NK-92 treated with Interleukin-12 subunit alpha and Interleukin-12 subunit beta, amount 100 ng/mL, for 24 hours (cell line): ENCODE measurements around the gene LPP.

Experiments used
- DNase-seq: peaks from one replicate; lab custom pipeline; 2025; lab: John Stamatoyannopoulos, UW

The LPP gene

DNA sequence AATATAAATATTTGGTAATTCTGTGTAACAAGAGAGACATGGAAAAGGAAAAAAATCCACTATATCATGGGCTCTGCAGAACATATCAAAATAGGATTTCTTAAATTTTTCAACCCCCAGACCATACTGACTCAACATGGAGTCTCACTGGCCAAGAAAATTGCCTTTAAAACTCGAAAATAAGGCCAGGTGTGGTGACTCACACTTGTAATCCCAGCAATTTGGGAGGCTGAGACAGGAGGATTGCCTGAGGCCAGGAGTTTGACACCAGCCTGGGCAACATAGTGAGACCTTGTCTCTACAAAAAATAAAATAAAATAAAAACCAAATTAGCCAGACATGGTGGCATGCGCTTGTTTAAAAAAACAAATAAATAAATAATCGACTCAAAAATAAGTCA, 723.4 kb downstream of the LPP start:
- DNase-seq, result no peak

- no peak for DNase-seq
These were observed 724.1 kb downstream of the LPP start for GRCh38 chr3:188878076-188878475.

DNA sequence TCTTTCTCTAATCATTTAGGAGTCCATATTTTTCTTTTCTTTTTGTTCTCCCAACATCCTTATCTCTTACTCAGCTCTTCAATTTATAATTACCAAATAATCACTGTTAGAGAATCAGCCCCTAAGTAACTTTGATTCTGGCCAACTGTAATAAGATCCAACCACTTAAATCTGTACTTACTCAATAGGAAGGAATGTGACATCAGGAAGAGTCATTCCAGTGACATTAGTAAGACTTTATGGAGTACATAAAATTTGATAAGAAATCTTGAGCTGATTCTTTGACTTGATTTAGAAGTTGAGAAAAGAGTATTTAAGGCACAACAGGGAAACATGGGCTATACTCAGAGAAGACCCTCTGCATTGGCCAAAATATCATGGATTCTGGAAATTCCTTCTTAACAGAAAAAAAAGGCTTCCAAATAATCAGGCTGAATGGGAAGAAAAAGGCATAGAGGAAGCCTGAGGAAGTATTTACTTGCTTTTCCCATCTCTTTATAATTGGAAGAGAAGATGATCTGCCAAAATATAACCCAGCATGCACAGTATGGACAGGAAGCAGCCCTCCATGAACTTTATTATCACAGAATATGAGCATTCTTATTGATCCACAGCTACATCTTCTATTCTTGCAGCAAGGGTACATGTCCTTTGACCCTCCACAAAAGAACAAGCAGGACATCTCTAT, 728.1 kb downstream of the LPP start:
- no peak for DNase-seq

DNA sequence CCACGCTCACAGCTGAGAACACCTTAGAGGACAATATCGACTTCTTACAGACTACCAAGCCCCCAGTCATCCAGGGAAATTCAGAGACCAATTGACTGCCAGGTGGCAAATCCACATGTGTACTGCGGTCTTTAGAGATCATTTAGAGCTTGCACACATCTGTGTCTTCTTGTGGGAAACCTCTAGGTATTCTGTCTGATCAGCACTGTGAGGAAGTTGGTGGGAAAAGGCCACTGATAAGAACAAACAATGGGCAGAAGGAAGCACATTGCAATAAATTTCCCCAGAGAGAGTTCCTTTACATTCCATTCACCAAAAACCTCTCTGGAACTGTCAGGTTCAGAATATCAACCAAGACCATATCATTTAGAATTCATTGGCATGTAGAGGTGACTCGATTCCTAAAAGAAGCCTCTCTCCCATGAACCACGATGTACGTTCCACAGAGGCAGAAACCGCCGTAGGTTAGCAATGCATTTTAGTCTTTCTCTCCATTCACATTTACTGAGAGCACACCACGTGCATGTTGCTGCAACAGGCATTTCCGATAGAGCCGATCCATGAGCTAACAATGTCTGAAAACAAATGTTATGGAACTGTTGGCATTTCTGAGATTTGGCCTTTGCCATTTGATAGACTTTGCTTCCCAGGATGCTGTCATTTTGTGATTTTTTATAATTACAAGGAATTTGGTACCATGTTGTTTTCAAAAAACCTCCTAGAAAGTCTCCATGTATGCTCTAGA, 730.5 kb downstream of the LPP start:
- no peak for DNase-seq

DNA sequence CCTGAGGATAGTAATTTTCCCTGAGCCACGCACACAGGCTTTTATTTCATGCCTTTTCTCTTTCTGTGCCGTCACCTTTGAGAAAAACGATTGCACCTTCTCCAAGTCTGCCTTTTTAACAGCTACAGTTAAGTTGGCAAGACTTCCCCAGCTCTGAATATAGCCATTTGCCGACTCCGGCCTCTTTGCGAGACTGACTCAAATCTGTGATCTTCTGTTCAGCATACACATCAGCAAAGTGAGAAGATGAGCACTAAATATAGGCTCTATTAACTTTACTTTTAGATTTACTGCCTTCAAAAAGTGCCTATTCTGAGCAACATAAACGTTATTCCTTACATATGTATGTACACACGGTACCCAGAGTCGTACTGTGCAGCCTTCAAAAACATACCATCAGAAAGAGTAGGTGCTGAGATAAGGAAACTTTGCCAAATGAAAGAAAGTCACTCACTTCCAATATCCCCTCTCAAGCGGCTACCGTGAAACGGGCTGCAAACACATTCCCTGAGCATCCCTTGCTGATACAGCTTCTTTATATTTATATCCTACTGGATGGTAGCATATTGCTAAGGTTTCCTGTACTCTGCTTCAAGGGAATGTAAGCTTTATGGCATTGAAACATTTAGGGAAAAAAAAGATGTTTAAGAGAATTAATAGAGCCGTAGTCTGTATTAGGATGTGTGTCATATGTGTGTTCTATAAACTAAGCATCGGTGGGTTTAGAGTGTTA, 734.5 kb downstream of the LPP start:
- no peak for DNase-seq

GRCh38 chr3:188889054-188889491, 735.1 kb downstream of the LPP start:
- DNase-seq, result no peak

DNA sequence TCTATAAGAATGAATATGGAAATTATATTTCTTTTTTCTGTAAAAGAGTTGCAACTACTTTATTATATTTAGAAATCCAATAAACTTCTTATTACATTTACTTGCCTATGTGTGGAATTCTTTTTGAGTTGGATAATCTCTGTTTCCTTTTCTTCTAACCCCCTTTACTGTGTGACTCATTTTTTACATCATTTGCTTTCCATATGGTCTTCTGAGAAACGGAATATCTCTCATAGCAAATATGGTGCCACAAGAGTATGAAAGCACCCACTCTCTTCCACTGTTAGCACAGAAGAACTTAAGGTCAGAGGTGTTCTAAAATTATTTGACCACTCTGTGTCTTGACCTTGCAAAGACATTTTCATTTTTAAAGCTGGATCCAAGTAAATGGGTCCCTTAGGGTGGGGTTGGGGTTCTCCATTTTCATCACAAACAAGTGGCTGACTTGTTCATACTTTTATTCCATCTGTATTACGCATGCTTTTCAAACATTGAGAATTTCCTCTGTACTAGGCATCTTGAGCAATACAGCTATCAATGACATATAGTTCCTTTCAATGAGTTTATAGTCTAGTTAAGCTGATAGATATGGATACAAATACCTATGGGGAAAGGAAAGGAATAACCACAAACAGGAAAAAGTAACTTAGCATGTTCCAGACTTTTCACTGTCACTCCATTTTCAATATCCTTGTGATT, 736.8 kb downstream of the LPP start:
- no peak for DNase-seq

GRCh38 chr3:188899881-188900280, 745.9 kb downstream of the LPP start:
- no peak for DNase-seq

DNA sequence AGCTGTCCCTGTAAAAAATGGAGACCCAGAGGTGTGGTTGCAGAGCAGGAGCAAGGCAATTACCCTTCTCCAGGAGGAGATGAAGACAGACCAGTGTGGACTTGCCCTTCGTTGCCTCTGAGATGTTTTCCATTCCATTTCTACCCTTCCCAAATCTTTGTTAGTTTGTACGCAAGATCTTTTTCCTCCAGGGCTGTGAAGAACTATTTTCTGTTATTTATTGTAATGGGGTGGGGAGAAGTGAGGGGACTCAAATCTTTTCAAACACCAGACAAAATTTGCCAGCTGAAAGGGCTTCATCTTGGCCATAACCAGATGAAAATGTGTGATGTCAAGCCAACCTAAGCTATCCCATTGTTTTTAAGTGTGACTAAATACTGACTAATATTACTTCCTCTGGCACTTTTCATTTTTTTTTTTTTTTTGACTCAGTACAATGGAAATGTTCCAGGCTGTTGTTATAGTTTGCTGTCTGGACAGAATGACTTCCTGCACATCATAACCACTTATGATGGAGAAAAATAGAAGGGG, 746.5 kb downstream of the LPP start:
- DNase-seq, result no peak

- no peak for DNase-seq
These were observed 747.2 kb downstream of the LPP start for GRCh38 chr3:188901126-188901525.

GRCh38 chr3:188901671-188902287, 747.8 kb downstream of the LPP start:
- no peak for DNase-seq

DNA sequence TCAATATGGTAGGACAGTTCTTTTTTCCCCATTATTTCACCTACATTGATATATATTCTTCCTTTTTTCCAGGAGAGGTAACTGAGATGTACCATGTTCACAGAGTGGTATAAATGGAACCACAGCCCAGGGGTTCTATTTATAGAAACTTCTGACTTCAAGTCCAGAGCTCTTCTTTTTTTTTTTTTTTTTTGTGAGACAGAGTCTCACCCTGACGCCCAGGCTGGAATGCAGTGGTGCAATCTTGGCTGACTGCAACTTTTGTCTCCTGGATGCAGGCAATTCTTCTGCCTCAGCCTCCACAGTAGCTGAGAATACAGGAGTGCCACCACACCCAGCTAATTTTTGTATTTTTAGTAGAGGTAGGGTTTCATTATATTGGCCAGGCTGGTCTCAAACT, 750.7 kb downstream of the LPP start:
- no peak for DNase-seq

- DNase-seq, result no peak
These were observed 751.6 kb downstream of the LPP start for GRCh38 chr3:188905547-188905946.

DNA sequence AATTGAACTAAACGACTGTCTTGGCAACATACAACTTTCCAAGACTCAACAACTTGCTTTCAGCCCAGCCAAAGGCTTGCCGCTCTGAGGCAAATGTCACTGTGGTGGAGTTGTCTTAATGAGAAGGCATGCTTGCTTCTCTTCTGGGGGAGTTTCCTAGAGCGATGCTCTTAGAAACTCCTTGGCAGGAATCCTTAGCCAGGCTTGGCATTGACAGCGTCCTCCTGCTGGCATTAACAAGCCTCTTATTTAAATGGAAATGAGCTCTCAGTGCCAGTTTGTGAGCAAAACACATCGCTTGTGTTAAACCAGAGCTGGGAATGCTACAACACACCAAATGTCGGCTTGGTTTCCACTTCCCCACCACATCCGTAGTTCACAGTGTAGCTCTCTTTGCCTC, 752.3 kb downstream of the LPP start:
- no peak for DNase-seq

GRCh38 chr3:188908002-188908850, 754.3 kb downstream of the LPP start:
- no peak for DNase-seq

- DNase-seq, result no peak
These were observed 757.3 kb downstream of the LPP start for GRCh38 chr3:188911026-188911850.

DNA sequence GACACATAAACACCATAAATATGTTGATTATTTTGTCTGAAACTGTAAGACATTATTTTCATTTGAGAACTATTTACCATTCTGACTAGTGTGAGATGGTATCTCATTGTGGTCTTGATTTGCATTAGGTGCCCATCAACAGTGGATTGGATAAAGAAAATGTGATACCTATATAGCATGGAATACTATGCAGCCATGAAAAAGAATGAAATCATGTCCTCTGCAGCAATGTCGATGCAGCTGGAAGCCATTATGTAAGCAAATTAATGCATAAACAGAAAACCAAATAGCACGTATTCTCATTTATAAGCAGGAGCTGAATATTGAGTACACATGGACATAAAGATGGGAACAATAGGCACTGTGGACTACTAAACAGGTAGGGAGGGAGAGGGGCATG, 759.1 kb downstream of the LPP start:
- no peak for DNase-seq

GRCh38 chr3:188914552-188914951, 760.6 kb downstream of the LPP start:
- no peak for DNase-seq

- DNase-seq, result no peak
These were observed 761.2 kb downstream of the LPP start for GRCh38 chr3:188915127-188915526.

GRCh38 chr3:188916934-188917401, 763.0 kb downstream of the LPP start:
- DNase-seq, result no peak
